ENCODE data around the gene NPSR1.
"Not testable (repeated sequence)": the region's sequence is repeated elsewhere in the genome, so short reads cannot be mapped to it uniquely, and the experiment has no call there.

NPSR1 gene

GRCh38 chr7:34878944-34879735, 221.1 kb downstream of the NPSR1 start:
- DNase-seq: not testable (repeated sequence)

DNA sequence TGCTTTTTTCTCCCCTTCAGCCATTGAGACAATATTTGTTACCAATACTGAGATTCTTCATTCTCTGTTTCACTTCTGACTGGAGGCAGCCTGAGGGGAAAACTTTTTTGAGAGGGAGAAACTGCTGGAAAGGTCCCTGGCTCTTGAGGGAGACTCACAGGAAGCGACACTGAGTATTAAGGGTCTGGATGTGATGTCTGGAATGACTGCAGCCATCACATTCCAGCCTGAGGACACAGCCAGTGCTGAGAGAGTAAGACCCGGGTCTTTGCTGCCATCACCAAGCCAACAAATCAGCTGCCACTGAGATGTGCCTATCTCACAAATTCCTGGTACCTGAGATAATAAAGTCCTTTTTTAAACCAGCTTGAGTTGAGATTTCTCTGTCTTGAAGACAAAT, 221.9 kb downstream of the NPSR1 start:
- no peak for DNase-seq

- not testable (repeated sequence) for DNase-seq
These were observed 225.8 kb downstream of the NPSR1 start for GRCh38 chr7:34883855-34884254.

GRCh38 chr7:34886856-34887255, 228.8 kb downstream of the NPSR1 start:
- DNase-seq: no peak

DNA sequence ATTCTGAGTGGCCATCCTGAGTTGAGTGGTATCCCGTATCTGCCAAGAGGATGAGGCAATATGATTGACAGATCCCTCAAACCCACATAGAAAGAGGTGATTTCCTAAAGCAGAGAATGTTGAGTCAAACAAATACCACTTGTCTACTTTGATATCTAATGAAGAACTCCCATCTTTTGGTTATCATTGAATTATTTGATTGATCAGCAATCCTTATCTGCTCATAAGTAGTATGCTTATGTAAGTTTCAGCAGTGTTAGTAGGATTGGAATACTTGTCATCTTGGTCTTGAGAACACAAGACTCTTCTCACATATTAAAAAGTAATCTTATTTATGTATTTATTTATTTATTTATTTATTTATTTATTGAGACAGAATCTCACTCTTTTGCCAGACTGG, 231.9 kb downstream of the NPSR1 start:
- no peak for DNase-seq

GRCh38 chr7:34895202-34895601, 237.2 kb downstream of the NPSR1 start:
- DNase-seq: no peak

Measured in midbrain (tissue), 1 donor.